Cardiac muscle cell (in vitro differentiated cells and primary cell): ENCODE data around the gene ERICH6. TPM values are rescaled to one million over a fixed set of nuclear protein-coding genes. Genes with fewer than 3 reads are reported as not detected.

Source experiments
- DNase-seq, 2 donors: peaks; one replicate each; pipeline versions ENCODE4 v3.0.0 to v3.0.0-alpha.2; 2010 to 2017; ENCODE audit warnings: low read depth in 1 of 2, low spot score in 1 of 2
- H3K27ac ChIP-seq: fragments of 200-600 bp; sonication (generic); 2 replicates; pipeline ENCODE4 v1.5.1; 2016
- H3K27me3 ChIP-seq: fragments of 200-600 bp; sonication (generic); 2 replicates; pipeline ENCODE4 v1.6.0; 2016; ENCODE audit warnings: control low read depth
- H3K36me3 ChIP-seq: fragments of 200-600 bp; sonication (generic); 2 replicates; pipeline ENCODE4 v1.5.1; 2016; ENCODE audit warnings: control low read depth
- H3K4me1 ChIP-seq: fragments of 200-600 bp; sonication (generic); 2 replicates; pipeline ENCODE4 v1.8.1; 2017; ENCODE audit warnings: low read depth, mild to moderate bottlenecking, mixed run types
- H3K4me3 ChIP-seq: fragments of 200-600 bp; sonication (generic); 2 replicates; pipeline ENCODE4 v1.5.1; 2016; ENCODE audit warnings: mild to moderate bottlenecking
- H3K9me3 ChIP-seq: fragments of 200-600 bp; sonication (generic); 2 replicates; pipeline ENCODE4 v1.5.1; 2017; ENCODE audit warnings: low read depth, mild to moderate bottlenecking, control low read depth
- CTCF ChIP-seq: IDR thresholded peaks from 2 replicates; pipeline ENCODE4 v1.5.1; 2012; ENCODE audit warnings: low read depth, mild to moderate bottlenecking, low read length
- polyA plus RNA-seq: library from polyadenylated mRNA; unstranded; fragments of >200 nt; fragmentation: Nextera tagmentation; extraction: Ambion mirVana; gene quantifications from 2 replicates; pipeline ENCODE4 v1.2.1, GENCODE V29; 2016
- total RNA-seq: library from RNA; depleted of rRNA; stranded (reverse); fragments of >200 nt; gene quantifications from 2 replicates; pipeline ENCODE4 v1.2.3, GENCODE V29; 2016

The ERICH6 gene
- total and polyA plus RNA-seq, 2 experiments from 2014 or later: 0.44 TPM; not detected in 1

GRCh38 chr3:150620002-150620689 is 83.6 kb downstream of the ERICH6 start:
- Histone ChIP-seq H3K9me3 (no peaks in the 10 kb centered on the region), H3K27ac (no peak overlapping the region), H3K27me3 (no peaks in the 10 kb centered on the region), H3K36me3 (peaks cover 12% of the 10 kb centered on the region), H3K4me1 (no peaks in the 10 kb centered on the region), H3K4me3 (no peak overlapping the region)
- no peak for TF ChIP-seq CTCF
- no peak for DNase-seq

GRCh38 chr3:150613709-150614480 is 89.8 kb downstream of the ERICH6 start:
- Histone ChIP-seq H3K4me1 (no peaks in the 10 kb centered on the region), H3K36me3 (peaks cover 3% of the 10 kb centered on the region), H3K4me3 (no peak overlapping the region), H3K27ac (no peak overlapping the region), H3K27me3 (no peaks in the 10 kb centered on the region), H3K9me3 (no peaks in the 10 kb centered on the region)
- no peak for DNase-seq
- TF ChIP-seq CTCF: no peak

- H3K36me3 ChIP-seq: no peaks in the 10 kb centered on the region
- H3K9me3 ChIP-seq: no peaks in the 10 kb centered on the region
- no peak overlapping the region for H3K27ac ChIP-seq
- no peak for DNase-seq
- H3K27me3 ChIP-seq: no peaks in the 10 kb centered on the region
- TF ChIP-seq CTCF: no peak
- H3K4me1 ChIP-seq: peaks cover under 1% of the 10 kb centered on the region
- H3K4me3 ChIP-seq: no peak overlapping the region
Observed at GRCh38 chr3:150613034-150613433, 90.7 kb downstream of the ERICH6 start.

GRCh38 chr3:150612494-150612893 is 91.2 kb downstream of the ERICH6 start:
- TF ChIP-seq CTCF: no peak
- Histone ChIP-seq H3K4me3 (no peak overlapping the region), H3K36me3 (no peaks in the 10 kb centered on the region), H3K27me3 (no peaks in the 10 kb centered on the region), H3K27ac (no peak overlapping the region), H3K4me1 (peaks cover 6% of the 10 kb centered on the region), H3K9me3 (no peaks in the 10 kb centered on the region)
- no peak for DNase-seq

GRCh38 chr3:150611666-150612065 is 92.1 kb downstream of the ERICH6 start:
- Histone ChIP-seq H3K36me3 (no peaks in the 10 kb centered on the region), H3K4me1 (peaks cover 13% of the 10 kb centered on the region), H3K27ac (no peak overlapping the region), H3K4me3 (no peak overlapping the region), H3K27me3 (no peaks in the 10 kb centered on the region), H3K9me3 (no peaks in the 10 kb centered on the region)
- DNase-seq: no peak
- TF ChIP-seq CTCF: no peak
